BLaER1 treated with 17β-estradiol and CSF1 and Interleukin-3, amounts not matched to agents 10 nM and 100 nM (cell line): ENCODE data around the gene HDAC2.
"Not testable (repeated sequence)": the region's sequence is repeated elsewhere in the genome, so short reads cannot be mapped to it uniquely, and the experiment has no call there.

Experiments used
- H3K27ac ChIP-seq, 11 experiments: shearing (Covaris generic); formaldehyde crosslinking; 2 replicates each; pipeline ENCODE4 v1.8.1; 2022
- H3K27me3 ChIP-seq, 11 experiments: shearing (Covaris generic); formaldehyde crosslinking; 2 replicates each; pipeline ENCODE4 v1.8.1; 2022
- H3K36me3 ChIP-seq, 11 experiments: shearing (Covaris generic); formaldehyde crosslinking; 2 replicates each; pipeline ENCODE4 v1.8.1; 2022
- H3K4me1 ChIP-seq, 10 experiments: shearing (Covaris generic); formaldehyde crosslinking; 2 replicates each; pipeline ENCODE4 v1.8.1; 2022
- H3K4me2 ChIP-seq, 11 experiments: shearing (Covaris generic); formaldehyde crosslinking; 2 replicates each; pipeline ENCODE4 v1.8.1; 2022
- H3K4me3 ChIP-seq, 10 experiments: shearing (Covaris generic); formaldehyde crosslinking; 2 replicates each; pipeline ENCODE4 v1.8.1; 2022
- H3K9ac ChIP-seq, 11 experiments: shearing (Covaris generic); formaldehyde crosslinking; 2 replicates each; pipeline ENCODE4 v1.8.1; 2022
- H3K9me3 ChIP-seq, 11 experiments: shearing (Covaris generic); formaldehyde crosslinking; replicated peaks in 1 of 11; 2 replicates each; pipeline ENCODE4 v1.8.1; 2022
- H4K20me1 ChIP-seq, 11 experiments: shearing (Covaris generic); formaldehyde crosslinking; 2 replicates each; pipeline ENCODE4 v1.8.1; 2022
- Cebpa-rat ChIP-seq, 11 experiments: shearing (Covaris generic); IDR thresholded peaks; 2 replicates each; pipeline ENCODE4 v1.8.1; 2022

Gene HDAC2

GRCh38 chr6:114000069-114000468 lies 29.1 kb upstream of the HDAC2 start:
- Histone ChIP-seq H3K27ac (no peak overlapping the region), H3K9me3 (peaks cover 0 to 15% (median 3%) of the 10 kb centered on the region in 11 experiments; a peak in 6 of 22 replicates), H3K36me3 (no peaks in the 10 kb centered on the region), H3K9ac (no peak overlapping the region), H3K27me3 (no peaks in the 10 kb centered on the region), H4K20me1 (no peaks in the 10 kb centered on the region), H3K4me1 (peaks cover 0 to 9% (median 0%) of the 10 kb centered on the region in 10 experiments; a peak in 2 of 20 replicates), H3K4me2 (no peak overlapping the region), H3K4me3 (no peak overlapping the region)
- no peak for TF ChIP-seq Cebpa-rat (IDR thresholded peaks at IDR 0.05)

- H4K20me1 ChIP-seq = no peaks in the 10 kb centered on the region
- no peaks in the 10 kb centered on the region for H3K36me3 ChIP-seq
- no peak for TF ChIP-seq Cebpa-rat (IDR thresholded peaks at IDR 0.05)
- H3K4me2 ChIP-seq = no peak overlapping the region
- peaks cover 0 to 10% (median 0%) of the 10 kb centered on the region in 11 experiments; a peak in 6 of 22 replicates for H3K9me3 ChIP-seq
- no peaks in the 10 kb centered on the region for H3K27me3 ChIP-seq
- H3K27ac ChIP-seq = no peak overlapping the region
- H3K9ac ChIP-seq = no peak overlapping the region
- peaks cover 0 to 9% (median 0%) of the 10 kb centered on the region in 10 experiments; a peak in 2 of 20 replicates for H3K4me1 ChIP-seq
- H3K4me3 ChIP-seq = no peak overlapping the region
Measured at GRCh38 chr6:113999284-113999683, 28.3 kb upstream of the HDAC2 start.

- Histone ChIP-seq H3K4me3 (no peak overlapping the region), H3K27me3 (no peaks in the 10 kb centered on the region), H3K9ac (no peak overlapping the region), H3K9me3 (peaks cover 0 to 10% (median 0%) of the 10 kb centered on the region in 11 experiments; a peak in 6 of 22 replicates), H4K20me1 (no peaks in the 10 kb centered on the region), H3K27ac (no peak overlapping the region), H3K36me3 (no peaks in the 10 kb centered on the region), H3K4me2 (no peak overlapping the region), H3K4me1 (peaks cover 0 to 9% (median 0%) of the 10 kb centered on the region in 10 experiments; a peak in 2 of 20 replicates)
- TF ChIP-seq Cebpa-rat (IDR thresholded peaks at IDR 0.05) = no peak
Measured at GRCh38 chr6:113998811-113999210, 27.9 kb upstream of the HDAC2 start.

GRCh38 chr6:113997116-113997515 lies 26.2 kb upstream of the HDAC2 start:
- no peak overlapping the region for H3K4me2 ChIP-seq
- TF ChIP-seq Cebpa-rat (IDR thresholded peaks at IDR 0.05) = no peak

GRCh38 chr6:113995634-113996033 lies 24.7 kb upstream of the HDAC2 start:
- Histone ChIP-seq H4K20me1 (no peaks in the 10 kb centered on the region), H3K27me3 (no peaks in the 10 kb centered on the region), H3K4me2 (no peak overlapping the region), H3K4me1 (peaks cover 0 to 9% (median 0%) of the 10 kb centered on the region in 10 experiments; a peak in 2 of 20 replicates), H3K27ac (no peak overlapping the region), H3K9ac (no peak overlapping the region), H3K36me3 (no peaks in the 10 kb centered on the region), H3K4me3 (no peak overlapping the region), H3K9me3 (peaks cover 0 to 10% (median under 1%) of the 10 kb centered on the region in 11 experiments; a peak in 6 of 22 replicates)
- no peak for TF ChIP-seq Cebpa-rat (IDR thresholded peaks at IDR 0.05)

More at GRCh38 chr6:113997116-113997515, 26.2 kb upstream of the HDAC2 start:
- peaks cover 0 to 9% (median 0%) of the 10 kb centered on the region in 10 experiments; a peak in 2 of 20 replicates for H3K4me1 ChIP-seq
- H3K27ac ChIP-seq = no peak overlapping the region
- H3K9ac ChIP-seq = no peak overlapping the region
- no peaks in the 10 kb centered on the region for H3K36me3 ChIP-seq
- no peak overlapping the region for H3K4me3 ChIP-seq
- H3K27me3 ChIP-seq = no peaks in the 10 kb centered on the region
- peaks cover 0 to 10% (median 0%) of the 10 kb centered on the region in 11 experiments; a peak in 6 of 22 replicates for H3K9me3 ChIP-seq
- H4K20me1 ChIP-seq = no peaks in the 10 kb centered on the region

GRCh38 chr6:113994934-113995342 lies 24.0 kb upstream of the HDAC2 start:
- no peak for TF ChIP-seq Cebpa-rat (IDR thresholded peaks at IDR 0.05)
- no peak overlapping the region for H3K27ac ChIP-seq
- H3K27me3 ChIP-seq = no peaks in the 10 kb centered on the region
- H3K9me3 ChIP-seq = peaks cover 0 to 14% (median 6%) of the 10 kb centered on the region in 11 experiments; a peak in 11 of 22 replicates
- no peak overlapping the region for H3K4me3 ChIP-seq
- H4K20me1 ChIP-seq = no peaks in the 10 kb centered on the region
- H3K9ac ChIP-seq = no peak overlapping the region
- H3K4me1 ChIP-seq = peaks cover 0 to 9% (median 0%) of the 10 kb centered on the region in 10 experiments; a peak in 2 of 20 replicates
- H3K4me2 ChIP-seq = no peak overlapping the region
- no peaks in the 10 kb centered on the region for H3K36me3 ChIP-seq

GRCh38 chr6:113989675-113990074 lies 18.7 kb upstream of the HDAC2 start:
- Histone ChIP-seq H3K9me3 (peaks cover 0 to 31% (median 10%) of the 10 kb centered on the region in 11 experiments; a peak in 15 of 22 replicates), H3K9ac (no peak overlapping the region), H3K27ac (no peak overlapping the region), H4K20me1 (no peaks in the 10 kb centered on the region), H3K27me3 (no peaks in the 10 kb centered on the region), H3K36me3 (no peaks in the 10 kb centered on the region), H3K4me3 (no peak overlapping the region), H3K4me2 (no peak overlapping the region), H3K4me1 (no peaks in the 10 kb centered on the region)
- no peak for TF ChIP-seq Cebpa-rat (IDR thresholded peaks at IDR 0.05)

- not testable (repeated sequence) for H3K36me3 ChIP-seq, H3K4me2 ChIP-seq, H3K4me3 ChIP-seq, H3K9ac ChIP-seq, H3K27ac ChIP-seq, H3K27me3 ChIP-seq, H4K20me1 ChIP-seq
- H3K4me1 ChIP-seq = peaks cover 0 to 24% (median 8%) of the 10 kb centered on the region in 10 experiments; a peak in 16 of 20 replicates
- peaks cover 0 to 20% (median 9%) of the 10 kb centered on the region in 11 experiments; a peak in 11 of 22 replicates for H3K9me3 ChIP-seq
Measured at GRCh38 chr6:113982675-113983074, 11.7 kb upstream of the HDAC2 start.

- Histone ChIP-seq H3K4me3 (no peak overlapping the region), H3K27ac (no peak overlapping the region), H3K4me1 (peaks cover 0 to 24% (median 8%) of the 10 kb centered on the region in 10 experiments; a peak in 16 of 20 replicates), H3K27me3 (no peaks in the 10 kb centered on the region), H4K20me1 (no peaks in the 10 kb centered on the region), H3K9ac (no peak overlapping the region), H3K36me3 (no peaks in the 10 kb centered on the region), H3K4me2 (no peak overlapping the region), H3K9me3 (peaks cover 0 to 14% (median 8%) of the 10 kb centered on the region in 11 experiments; a peak in 11 of 22 replicates)
- TF ChIP-seq Cebpa-rat (IDR thresholded peaks at IDR 0.05) = no peak
Measured at GRCh38 chr6:113982055-113982550, 11.2 kb upstream of the HDAC2 start.
